HG02642 (cell line): ENCODE measurements around the gene R3HDM4.
"Not testable (repeated sequence)": the region's sequence is repeated elsewhere in the genome, so short reads cannot be mapped to it uniquely, and the experiment has no call there.

Experiments used
- ATAC-seq: cut with Tn5 transposase; IDR thresholded peaks from one replicate; pipeline ENCODE4 v1.9.1; 2021; ENCODE audit warnings: mild to moderate bottlenecking; ENCODE audit not compliant: unreplicated experiment, poor library complexity

Gene R3HDM4

DNA sequence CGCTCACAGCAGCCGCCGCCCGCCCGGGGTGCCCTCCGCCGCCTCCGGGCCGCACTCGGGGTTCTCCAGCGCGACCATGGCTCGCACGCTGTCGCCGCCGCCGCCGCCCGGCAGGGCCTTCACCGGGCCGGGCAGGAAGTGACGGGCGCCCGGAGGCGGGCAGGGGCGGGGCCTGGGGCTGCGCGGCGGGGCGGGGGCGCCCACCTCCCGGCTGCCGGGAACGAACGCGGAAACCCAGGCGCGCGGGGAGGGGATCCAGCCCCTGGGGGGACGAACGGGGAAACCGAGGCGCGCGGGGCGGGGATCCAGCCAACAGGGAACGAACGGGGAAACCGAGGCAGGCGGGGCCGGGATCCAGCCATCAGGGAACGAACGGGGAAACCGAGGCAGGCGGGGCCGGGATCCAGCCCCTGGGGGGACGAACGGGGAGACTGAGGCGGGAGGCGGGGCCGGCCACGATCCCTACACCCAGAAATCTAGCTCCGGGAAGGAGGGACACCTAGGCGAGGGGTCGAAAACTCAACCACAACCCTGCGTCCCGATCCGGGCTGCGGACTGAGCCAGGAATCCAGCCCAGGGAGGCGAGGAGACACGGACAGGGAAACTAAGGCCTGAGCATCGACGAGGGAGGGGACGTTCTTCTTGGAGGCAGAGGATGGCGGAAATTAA, at the start of gene R3HDM4:
R3HDM4 (minus strand) TSS at position 140 of the 669 bp plus-strand sequence; CDS start at position 78, 62 bp downstream.
- ATAC-seq: peak; percentile 58

DNA sequence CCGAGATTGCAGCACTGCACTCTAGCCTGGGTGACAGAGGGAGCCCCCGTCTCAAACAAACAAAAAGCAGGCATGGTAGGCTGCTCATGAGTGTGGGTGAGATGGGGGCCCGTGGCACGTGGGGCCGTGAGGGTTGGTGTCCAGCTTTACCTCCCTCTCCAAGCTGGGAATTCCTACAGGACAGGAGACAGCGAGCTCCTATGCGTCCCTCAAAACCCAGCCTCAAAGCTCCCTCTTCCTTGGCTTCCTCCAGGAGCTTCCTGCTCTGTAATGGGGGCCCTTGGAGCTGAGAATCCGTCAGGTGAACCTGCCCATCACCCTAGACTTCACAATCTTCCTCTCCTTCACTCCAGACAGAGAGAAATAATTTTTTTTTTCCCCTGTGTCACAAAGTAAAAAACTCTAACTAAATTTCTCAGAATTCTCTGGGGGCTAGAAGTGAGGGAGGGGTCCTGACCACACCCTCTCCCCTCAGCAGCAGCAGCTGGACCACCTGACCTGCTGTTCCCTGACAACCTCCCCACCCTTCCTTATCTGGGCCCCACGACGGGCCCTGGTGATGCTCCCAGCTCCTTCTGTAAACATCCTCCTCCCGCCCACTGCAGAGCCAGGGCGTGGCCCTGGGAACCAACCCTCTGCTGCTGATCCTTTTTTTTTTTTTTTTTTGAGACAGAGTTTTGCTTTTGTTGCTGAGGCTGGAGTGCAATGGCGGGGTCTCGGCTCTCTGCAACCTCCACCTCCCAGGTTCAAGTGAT, 49.0 kb upstream of the R3HDM4 start:
- ATAC-seq: no peak

DNA sequence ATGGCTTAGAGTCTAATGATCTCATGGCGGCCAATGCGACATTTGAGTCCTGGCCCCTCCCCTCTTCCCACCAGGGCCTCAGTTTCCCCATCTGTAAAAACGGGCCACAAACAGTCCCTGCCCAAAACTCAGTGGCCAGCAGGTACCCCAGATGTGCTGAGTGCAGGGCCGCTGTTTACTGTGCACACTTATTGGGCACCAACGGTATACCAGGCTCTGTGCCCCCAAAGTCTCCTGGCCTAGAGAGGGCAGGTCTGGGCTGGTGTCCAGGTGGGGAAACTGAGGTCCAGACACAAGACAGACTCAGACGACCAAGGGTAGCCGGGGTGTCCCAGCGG, 47.6 kb upstream of the R3HDM4 start:
- no peak for ATAC-seq

DNA sequence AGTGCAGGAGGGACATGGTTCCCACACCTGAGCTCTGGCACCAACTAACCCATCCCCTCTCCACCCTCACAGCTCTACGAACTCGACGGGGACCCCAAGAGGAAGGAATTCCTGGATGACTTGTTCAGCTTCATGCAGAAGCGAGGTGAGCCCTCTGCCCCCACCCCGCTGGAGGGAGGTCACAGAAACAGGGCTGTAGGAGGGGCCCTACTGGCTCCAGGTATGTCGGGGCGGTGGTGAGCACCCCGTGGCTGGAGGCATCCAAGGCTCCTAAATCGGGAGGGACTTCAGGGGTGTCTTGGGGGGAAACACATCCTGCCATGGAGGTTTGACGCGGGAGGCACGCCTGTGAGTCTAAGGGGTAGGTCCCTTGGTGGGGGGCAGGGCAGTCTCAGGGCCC, 47.0 kb upstream of the R3HDM4 start:
- ATAC-seq: no peak

DNA sequence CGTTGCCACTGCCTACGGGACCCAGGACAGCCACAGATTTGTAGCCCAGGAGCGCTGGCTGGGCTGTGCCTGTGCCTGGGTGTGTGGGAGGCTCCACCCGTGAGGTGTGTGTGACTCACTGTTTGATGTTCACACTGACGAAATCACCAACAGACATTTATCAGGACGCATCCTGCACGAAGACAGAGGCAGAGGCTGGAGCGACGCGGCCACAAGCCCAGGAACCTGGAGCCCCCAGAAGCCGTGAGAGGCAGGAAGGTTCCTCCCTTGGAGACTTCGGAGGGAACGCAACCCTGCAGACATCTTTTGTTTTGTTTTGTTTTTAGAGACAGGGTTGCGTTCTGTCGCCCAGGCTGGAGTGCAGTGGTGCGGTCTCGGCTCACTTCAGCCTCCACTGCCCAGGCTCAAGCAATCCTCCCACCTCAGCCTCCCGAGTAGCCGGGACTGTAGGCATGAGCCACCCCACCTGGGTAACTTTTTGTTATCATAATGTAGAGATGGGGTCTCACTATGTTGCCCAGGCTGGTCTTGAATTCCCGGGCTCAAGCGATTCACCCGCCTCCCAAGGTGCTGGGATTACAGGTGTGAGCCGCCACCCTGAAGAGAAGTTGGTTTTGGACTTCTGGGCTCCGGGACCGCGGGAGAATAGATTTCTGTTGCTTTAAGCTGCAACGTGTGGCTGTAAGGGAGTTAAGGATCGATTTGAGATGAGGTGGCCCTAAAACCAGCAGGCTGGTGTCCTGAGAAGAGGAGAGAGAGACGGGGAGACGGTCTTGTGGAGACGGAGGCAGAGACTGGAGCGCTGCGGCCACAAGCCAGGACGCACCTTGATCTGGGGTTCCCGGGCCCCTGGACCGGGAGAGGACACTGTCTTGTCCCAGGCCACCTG, 46.2 kb upstream of the R3HDM4 start:
- ATAC-seq: no peak

DNA sequence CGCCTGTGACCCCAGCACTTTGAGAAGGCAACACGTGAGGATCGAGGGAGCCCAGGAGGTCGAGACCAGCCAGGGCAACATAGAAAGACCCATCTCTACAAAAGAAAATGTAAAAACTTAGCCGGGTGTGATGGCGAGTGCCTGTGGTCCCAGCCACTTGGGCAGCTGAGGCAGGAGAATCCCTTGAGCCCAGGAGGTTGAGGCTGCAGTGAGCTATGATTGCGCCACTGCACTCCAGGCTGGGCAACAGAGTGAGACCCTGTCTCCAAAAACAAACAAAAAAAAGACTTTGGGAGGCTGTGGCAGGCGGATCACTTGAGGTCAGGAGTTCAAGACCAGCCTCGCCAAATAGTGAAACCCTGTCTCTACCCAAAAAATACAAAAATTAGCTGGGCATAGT, 44.6 kb upstream of the R3HDM4 start:
- not testable (repeated sequence) for ATAC-seq

DNA sequence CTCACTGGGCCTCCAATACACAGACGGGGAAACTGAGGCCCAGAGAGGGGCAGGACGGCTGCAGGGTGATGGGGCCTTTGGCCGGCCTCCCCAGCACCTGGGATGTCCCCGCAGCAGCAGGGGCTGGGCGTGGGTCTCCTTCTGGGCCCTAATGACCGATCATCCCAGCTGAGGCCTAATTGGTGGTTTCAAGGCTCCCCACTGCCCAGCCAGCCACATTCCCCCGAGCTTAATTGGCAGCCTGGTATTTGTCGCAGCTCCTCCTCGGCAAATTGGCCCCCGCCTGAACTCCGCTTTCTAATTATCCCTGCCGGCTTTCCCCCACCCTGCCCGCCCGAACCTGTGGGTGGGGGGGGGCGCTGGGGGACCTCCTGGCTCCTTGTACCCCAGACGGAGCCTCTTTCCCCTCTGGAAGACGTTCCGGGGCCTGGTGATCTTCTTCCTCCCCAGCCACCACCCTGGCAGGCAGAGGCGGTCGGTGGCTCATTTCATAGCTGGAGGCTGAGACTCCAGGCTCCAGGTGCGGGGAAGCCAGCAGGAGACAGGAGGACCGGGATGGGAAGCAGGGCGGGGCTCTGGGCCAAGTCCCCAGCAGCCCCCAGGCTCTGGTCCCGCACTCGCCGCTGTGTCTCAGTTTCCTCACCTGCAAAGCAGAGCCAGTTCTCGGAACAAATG, 43.9 kb upstream of the R3HDM4 start:
- ATAC-seq: no peak

DNA sequence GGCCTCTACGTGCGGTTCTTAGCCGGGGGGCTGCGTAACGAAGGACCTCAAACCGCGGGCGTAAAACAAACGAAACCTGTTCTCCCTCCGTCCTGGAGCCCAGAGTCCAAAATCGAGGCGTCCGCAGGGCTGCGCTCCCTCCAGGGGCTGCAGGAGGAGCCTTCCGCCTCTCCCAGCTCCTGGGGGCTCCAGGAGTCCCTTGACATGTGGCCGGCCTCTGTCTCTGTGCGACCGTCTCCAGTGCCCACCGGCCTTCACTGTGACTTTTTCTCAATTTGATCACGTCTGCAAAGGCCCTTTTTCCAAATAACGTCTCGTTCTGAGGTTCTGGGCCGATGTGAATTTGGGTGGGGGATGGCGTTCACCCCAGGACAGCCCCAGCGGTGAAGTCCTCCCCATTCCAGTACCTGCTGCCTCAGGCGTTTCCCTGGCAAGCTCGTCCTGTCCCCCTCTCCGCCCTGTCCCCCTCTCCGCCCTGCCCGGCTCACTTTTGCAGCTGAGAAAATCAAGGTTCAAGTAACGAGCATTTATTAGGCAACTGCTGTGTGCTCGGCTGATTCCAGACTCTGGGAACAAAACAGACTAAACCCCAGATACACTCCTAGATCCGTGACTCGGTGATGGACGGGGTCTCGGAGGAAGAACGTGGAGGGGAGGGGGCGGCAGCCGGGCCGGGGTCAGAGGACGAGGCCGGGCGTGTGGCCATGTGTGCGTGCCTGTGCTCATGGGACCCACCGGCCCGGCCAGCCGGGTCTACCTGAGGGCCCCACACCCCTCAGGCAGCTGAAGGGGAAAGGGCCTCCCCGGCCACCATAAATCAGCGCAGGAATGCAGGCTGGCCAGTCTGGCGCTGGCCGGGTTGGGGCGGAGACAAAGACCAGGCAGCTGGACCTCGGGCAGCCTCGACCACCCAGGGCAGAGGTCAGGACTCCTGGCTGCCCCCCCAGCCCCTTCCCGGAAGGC, 43.1 kb upstream of the R3HDM4 start:
- no peak for ATAC-seq

DNA sequence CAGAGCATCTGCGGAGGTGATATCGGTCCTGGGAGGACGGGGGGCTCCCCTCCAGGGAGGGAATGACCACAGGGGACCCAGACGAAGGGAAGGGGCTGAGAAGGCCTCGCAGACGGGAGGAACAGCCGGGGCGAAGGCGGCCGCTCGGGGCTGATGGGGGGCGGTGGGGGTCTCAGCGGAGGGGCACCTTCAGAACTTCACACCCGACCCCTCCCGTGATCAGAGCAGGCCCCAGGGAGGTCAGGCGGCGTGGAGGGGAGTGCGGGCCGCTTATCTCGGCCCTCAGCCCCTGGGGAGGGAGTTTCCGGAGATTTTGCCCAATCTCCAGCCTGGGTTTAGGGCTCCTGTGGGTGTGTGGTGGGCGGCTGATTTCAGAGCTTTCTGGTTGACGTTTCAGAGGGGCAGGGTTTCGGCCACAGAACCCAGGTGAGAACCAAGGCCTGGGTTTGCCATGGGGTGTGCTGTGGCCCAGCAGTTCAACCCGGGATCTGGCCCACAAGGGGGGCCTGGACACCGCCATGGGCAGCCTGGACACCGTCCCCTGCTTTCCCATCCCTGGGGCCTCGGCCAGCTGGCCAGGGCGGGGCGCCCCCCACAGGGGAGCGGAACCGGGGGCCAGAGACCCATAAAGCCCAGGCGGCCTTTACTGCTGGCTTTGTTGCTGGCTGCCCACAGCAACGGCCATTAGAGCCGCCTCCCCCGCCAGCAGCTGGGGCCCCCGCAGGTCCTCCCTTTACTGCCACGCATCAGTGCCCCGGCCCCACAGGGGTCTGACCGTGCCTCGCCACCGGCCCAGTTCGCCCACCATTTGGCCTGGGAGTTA, 41.9 kb upstream of the R3HDM4 start:
- ATAC-seq: peak; percentile 50

DNA sequence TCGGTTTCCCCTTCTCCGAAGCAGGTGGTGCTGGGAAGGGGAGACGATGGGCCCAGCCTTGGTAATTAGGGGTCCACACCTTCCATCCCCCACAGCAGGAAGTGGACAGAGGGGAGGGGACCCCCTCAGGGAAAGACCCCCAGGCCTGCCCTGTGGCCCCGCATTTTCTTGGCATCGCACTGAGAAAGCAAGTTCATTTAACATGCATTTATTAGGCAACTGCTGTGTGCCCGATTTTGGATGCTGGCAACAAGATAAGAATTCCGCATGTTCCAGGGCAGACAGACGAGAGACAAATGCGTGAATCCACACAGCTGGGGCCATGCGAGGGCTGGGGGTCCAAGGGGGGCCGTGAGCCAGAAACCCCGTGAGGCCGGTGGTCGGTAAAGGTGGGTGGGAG, 41.3 kb upstream of the R3HDM4 start:
- ATAC-seq: no peak

DNA sequence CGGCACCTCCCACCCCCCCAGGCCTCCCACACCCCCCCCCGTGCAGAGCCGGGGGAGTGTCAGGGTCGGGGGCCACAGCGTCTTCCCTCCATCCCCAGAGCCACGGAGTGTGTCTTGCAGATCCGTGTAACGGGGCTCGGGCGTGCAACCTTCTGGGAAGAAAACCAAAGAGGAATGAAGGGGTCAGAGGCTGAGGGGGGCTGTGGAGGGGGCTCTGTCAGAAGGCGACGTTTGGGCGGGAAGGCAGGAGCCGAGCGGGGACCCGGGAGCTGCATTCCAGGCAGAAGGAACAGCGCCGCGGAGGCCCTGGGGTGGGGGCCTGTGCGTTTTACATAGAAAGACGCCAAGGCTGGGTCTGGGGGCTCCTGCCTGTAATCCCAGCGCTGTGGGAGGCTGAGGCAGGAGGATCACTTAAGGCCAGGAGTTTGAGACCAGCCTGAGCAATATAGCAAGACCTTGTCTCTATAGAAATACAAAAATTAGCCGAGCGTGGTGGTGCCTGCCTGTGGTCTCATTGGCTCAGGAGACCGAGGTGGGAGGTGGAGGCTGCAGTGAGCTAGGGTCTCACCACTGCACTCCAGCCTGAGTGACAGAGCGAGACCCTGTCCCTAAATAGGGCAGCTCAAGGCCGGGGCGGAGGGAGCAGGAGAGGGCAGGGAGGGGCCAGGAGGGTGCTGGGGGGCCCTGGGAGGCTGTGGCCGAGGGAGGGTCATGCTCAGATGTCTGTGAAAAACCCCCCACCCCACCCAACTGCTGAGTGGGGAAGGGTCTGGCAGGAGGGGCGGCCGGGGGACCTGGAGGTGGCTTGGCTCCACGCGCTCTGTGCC, 40.6 kb upstream of the R3HDM4 start:
- ATAC-seq: no peak

DNA sequence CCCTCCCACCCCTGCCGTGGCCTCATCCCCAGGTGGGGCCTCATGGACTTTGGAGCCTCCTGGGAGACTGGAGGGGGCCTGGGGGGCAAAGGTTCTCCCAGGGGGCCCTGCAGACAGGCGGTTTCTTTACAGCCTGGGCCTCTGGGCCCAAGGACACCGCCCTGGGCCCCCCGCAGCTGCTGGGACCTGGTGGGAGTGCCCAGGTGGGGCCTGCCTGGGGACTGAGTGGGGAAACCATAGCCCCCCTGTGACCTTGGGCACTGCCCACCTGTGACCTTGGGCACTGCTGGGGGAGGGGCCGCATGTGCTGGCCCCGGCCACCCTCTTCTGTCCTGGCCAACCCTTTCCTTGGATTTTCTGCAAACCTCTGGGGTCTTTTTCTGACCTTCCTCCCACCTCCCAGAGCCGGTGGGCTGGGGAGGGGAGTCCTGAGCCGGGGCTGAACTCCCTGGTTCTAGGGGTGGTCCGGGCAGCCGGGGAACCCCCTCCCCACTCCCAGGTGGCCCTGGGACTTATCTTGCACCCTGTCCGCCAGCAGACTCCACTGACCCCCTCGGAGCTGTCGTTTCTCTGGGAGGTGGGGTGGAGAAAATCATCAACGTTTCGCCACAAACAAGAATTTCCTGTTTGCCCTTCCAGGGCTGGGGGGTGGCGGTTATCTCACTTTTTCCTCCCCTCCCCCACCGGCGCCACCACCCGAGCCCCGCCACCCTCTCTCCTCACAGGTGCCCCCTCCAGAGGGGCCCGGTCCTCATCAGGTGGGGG, 39.8 kb upstream of the R3HDM4 start:
- ATAC-seq: no peak

DNA sequence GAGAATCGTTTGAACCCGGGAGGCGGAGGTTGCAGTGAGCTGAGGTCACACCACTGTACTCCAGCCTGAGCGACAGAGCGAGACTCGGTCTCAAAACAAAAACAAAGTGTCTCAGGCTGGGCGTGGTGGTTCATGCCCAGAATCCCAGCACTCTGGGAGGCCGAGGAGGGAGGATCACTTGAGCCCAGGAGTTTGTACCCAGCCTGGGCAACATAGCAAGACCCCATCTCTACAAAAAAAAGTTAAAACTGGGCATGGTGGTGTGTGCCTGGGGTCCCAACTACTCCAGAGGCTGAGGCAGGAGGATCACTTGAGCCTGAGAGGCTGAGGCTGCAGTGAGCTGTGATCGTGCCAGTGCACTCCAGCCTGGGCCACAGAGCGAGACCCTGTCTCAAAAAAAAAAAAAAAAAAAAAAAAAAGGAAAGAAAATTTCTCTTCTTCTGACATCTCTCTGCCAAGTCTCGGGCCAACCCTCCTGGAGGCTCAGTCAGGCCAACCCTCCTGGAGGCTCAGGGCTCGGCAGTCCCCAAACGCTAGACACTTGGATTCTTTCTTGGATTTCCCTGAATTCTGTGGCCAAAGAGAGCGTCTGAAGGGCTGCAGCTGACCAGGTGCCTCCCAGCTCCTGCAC, 39.1 kb upstream of the R3HDM4 start:
- ATAC-seq: no peak

DNA sequence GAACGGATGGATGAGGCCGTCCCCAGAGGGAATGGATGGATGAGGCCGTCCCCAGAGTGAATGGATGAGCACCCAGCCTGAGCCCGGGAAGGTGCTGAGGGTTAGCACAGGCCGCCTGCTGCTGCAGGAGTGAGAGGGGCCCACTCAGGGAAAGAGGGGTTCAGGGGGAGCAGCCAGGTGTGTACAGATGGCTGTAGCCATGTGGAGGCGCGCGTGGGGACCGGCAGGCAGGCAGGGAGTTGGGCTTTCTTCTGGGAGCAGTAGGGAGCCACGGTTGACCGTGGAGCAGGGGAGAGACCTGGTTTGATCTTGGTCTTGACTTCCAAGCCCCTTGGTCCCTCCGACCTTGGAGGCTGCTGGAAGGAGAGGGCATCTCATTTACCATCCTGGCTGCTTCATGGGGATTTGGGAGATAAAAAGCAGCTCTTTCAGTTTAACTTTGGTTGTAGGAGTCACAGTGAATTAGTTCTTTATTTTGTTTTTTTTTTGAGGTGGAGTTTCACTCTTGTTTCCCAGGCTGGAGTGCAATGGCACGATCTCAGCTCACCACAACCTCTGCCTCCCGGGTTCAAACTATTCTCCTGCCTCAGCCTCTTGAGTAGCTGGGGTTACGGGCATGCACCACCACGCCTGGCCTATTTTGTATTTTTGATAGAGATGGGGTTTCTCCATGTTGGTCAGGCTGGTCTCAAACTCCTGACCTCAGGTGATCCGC, 37.5 kb upstream of the R3HDM4 start:
- no peak for ATAC-seq

DNA sequence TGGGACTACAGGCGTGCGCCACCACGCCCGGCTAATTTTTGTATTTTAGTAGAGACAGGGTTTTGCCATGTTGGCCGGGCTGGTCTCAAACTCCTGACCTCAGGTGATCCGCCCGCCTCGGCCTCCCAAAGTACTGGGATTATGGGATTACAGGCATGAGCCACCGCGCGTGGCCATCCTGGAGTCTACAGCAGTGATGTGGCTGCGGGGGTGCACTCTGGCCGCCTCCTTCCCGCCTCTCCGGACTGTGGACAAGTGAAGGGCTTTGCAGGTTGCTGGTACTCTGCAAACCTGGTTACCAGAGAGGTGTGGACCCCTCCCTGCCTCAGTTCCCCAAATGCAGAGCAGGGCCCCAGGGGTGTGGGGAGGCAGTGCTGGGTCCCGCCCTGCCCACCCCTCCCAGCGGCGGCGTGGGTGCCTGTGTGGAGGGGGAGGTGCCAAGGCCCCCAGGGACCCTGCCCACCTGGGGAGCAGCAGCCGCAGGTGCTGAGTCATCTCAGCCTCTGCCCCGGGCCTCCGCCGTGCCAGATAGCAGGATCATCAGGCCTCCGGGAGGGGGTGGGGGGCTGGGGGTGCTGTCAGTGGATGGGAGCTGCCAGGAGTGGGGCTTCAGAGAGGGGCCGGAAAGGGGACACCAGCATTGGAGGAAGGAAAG, 36.0 kb upstream of the R3HDM4 start:
- ATAC-seq: no peak
